Cerebellar cortex (tissue), 1 donor: Measurements from ENCODE around the gene CASZ1.

Experiments used
- DNase-seq: peaks from one replicate; pipeline ENCODE4 v3.0.0-alpha.2; 2015; ENCODE audit warnings: low spot score

Gene CASZ1

GRCh38 chr1:10727751-10728232, 68.7 kb downstream of the CASZ1 start:
- no peak for DNase-seq

GRCh38 chr1:10726355-10726754, 70.1 kb downstream of the CASZ1 start:
- DNase-seq, result peak; percentile 64

- peak; percentile 72 for DNase-seq
These were observed 71.2 kb downstream of the CASZ1 start for GRCh38 chr1:10724948-10725847.

GRCh38 chr1:10724511-10724910, 71.9 kb downstream of the CASZ1 start:
- DNase-seq, result no peak

- no peak for DNase-seq
These were observed 72.4 kb downstream of the CASZ1 start for GRCh38 chr1:10724052-10724494.

- no peak for DNase-seq
These were observed 73.1 kb downstream of the CASZ1 start for GRCh38 chr1:10723317-10723716.

GRCh38 chr1:10722803-10723202, 73.6 kb downstream of the CASZ1 start:
- DNase-seq, result no peak

- no peak for DNase-seq
These were observed 74.8 kb downstream of the CASZ1 start for GRCh38 chr1:10721381-10722321.

GRCh38 chr1:10720635-10721034, 75.8 kb downstream of the CASZ1 start:
- DNase-seq, result no peak

GRCh38 chr1:10718083-10718415, 78.4 kb downstream of the CASZ1 start:
- no peak for DNase-seq

GRCh38 chr1:10717296-10718082, 79.0 kb downstream of the CASZ1 start:
- DNase-seq, result no peak

- no peak for DNase-seq
These were observed 79.6 kb downstream of the CASZ1 start for GRCh38 chr1:10716840-10717239.

- DNase-seq, result no peak
These were observed 81.9 kb downstream of the CASZ1 start for GRCh38 chr1:10714337-10715114.

- no peak for DNase-seq
These were observed 82.8 kb downstream of the CASZ1 start for GRCh38 chr1:10713614-10714013.

- DNase-seq, result no peak
These were observed 83.7 kb downstream of the CASZ1 start for GRCh38 chr1:10712568-10713362.

- no peak for DNase-seq
These were observed 86.0 kb downstream of the CASZ1 start for GRCh38 chr1:10710489-10710888.

GRCh38 chr1:10709646-10710045, 86.8 kb downstream of the CASZ1 start:
- no peak for DNase-seq

- DNase-seq, result no peak
These were observed 87.3 kb downstream of the CASZ1 start for GRCh38 chr1:10709165-10709564.

- DNase-seq, result no peak
These were observed 87.7 kb downstream of the CASZ1 start for GRCh38 chr1:10708757-10709156.

GRCh38 chr1:10707208-10707607, 89.2 kb downstream of the CASZ1 start:
- DNase-seq, result no peak
